Ishikawa (cell line): ENCODE data around the gene KRT84.

Experiments used
- CEBPB ChIP-seq: IDR thresholded peaks from 2 replicates; pipeline ENCODE4 v1.6.1; 2012
- CREB1 ChIP-seq: IDR thresholded peaks from 2 replicates; pipeline ENCODE4 v1.6.1; 2012; ENCODE audit warnings: low read depth
- EGR1 ChIP-seq: IDR thresholded peaks from 2 replicates; pipeline ENCODE4 v1.6.1; 2012
- EP300 ChIP-seq: IDR thresholded peaks from 2 replicates; pipeline ENCODE4 v1.6.1; 2012; ENCODE audit warnings: borderline replicate concordance
- FOXM1 ChIP-seq: IDR thresholded peaks from 2 replicates; pipeline ENCODE4 v1.6.1; 2012; ENCODE audit warnings: low read depth, borderline replicate concordance
- NFIC ChIP-seq: IDR thresholded peaks from 2 replicates; pipeline ENCODE4 v1.6.1; 2012
- RAD21 ChIP-seq: IDR thresholded peaks from 2 replicates; pipeline ENCODE4 v1.6.1; 2012; ENCODE audit warnings: low read depth
- TAF1 ChIP-seq: IDR thresholded peaks from 2 replicates; pipeline ENCODE4 v1.6.1; 2012; ENCODE audit warnings: low read depth, mild to moderate bottlenecking
- TCF12 ChIP-seq: IDR thresholded peaks from 2 replicates; pipeline ENCODE4 v1.6.1; 2012; ENCODE audit warnings: low read depth
- YY1 ChIP-seq: IDR thresholded peaks from 2 replicates; pipeline ENCODE4 v1.6.1; 2012; ENCODE audit warnings: low read depth
- ZBTB7A ChIP-seq: IDR thresholded peaks from 2 replicates; pipeline ENCODE4 v1.6.1; 2012; ENCODE audit warnings: low read depth
- TF ChIP-seq, protein P1 (sequence below): IDR thresholded peaks from 2 replicates; pipeline ENCODE4 v1.6.1; 2012
- TF ChIP-seq, protein P2 (sequence below): IDR thresholded peaks from 2 replicates; pipeline ENCODE4 v1.6.1; 2012; ENCODE audit warnings: low read depth, mild to moderate bottlenecking

- TF ChIP-seq, protein P1, sequence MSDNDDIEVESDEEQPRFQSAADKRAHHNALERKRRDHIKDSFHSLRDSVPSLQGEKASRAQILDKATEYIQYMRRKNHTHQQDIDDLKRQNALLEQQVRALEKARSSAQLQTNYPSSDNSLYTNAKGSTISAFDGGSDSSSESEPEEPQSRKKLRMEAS = no peak
- TF ChIP-seq RAD21 (no peak), YY1 (no peak), EP300 (no peak), NFIC (no peak), EGR1 (no peak), ZBTB7A (no peak), CEBPB (no peak), TAF1 (no peak), FOXM1 (no peak), TCF12 (no peak), CREB1 (no peak)
- TF ChIP-seq, protein P2, sequence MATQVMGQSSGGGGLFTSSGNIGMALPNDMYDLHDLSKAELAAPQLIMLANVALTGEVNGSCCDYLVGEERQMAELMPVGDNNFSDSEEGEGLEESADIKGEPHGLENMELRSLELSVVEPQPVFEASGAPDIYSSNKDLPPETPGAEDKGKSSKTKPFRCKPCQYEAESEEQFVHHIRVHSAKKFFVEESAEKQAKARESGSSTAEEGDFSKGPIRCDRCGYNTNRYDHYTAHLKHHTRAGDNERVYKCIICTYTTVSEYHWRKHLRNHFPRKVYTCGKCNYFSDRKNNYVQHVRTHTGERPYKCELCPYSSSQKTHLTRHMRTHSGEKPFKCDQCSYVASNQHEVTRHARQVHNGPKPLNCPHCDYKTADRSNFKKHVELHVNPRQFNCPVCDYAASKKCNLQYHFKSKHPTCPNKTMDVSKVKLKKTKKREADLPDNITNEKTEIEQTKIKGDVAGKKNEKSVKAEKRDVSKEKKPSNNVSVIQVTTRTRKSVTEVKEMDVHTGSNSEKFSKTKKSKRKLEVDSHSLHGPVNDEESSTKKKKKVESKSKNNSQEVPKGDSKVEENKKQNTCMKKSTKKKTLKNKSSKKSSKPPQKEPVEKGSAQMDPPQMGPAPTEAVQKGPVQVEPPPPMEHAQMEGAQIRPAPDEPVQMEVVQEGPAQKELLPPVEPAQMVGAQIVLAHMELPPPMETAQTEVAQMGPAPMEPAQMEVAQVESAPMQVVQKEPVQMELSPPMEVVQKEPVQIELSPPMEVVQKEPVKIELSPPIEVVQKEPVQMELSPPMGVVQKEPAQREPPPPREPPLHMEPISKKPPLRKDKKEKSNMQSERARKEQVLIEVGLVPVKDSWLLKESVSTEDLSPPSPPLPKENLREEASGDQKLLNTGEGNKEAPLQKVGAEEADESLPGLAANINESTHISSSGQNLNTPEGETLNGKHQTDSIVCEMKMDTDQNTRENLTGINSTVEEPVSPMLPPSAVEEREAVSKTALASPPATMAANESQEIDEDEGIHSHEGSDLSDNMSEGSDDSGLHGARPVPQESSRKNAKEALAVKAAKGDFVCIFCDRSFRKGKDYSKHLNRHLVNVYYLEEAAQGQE = no peak
Observed at GRCh38 chr12:52342781-52343490, 42.5 kb downstream of the KRT84 start.
